ENCODE results near the gene MEIS1. TPM values are rescaled to one million over a fixed set of nuclear protein-coding genes. Genes with fewer than 3 reads are reported as not detected.

MEIS1 gene
- total and polyA plus RNA-seq, 2 donors (not counting 1 experiment from before 2014, with no cell fraction given) = 0.03 TPM; not detected in 1

GRCh38 chr2:66430505-66431273 lies 4.2 kb upstream of the MEIS1 start:
- Mint-ChIP-seq H3K4me3 (no peak overlapping the region), H3K27ac (no peak overlapping the region), H3K4me1 (peaks cover 32% of the 10 kb centered on the region), H3K9me3 (ENCODE audit: insufficient read depth) (no peaks in the 10 kb centered on the region), H3K27me3 (peaks cover 77% of the 10 kb centered on the region)
- Histone ChIP-seq H3K79me2 (ENCODE audit: control insufficient read depth, insufficient read depth, low read length) (no peaks in the 10 kb centered on the region), H3K27ac (ENCODE audit: low read length in 2 of 2) (no peak overlapping the region), H3K4me2 (replicated peaks; ENCODE audit: low read depth, low read length, poor library complexity, severe bottlenecking) (no peak overlapping the region), H3K4me3 (ENCODE audit: control extremely low read depth in 1 of 5, extremely low read depth in 1 of 5, insufficient read depth in 1 of 5, low read depth in 2 of 5, low read length in 4 of 5) (no peak overlapping the region), H3K4me1 (ENCODE audit: control insufficient read depth in 2 of 2, insufficient read depth in 2 of 2, low read length in 2 of 2) (peaks cover 30 to 31% of the 10 kb centered on the region in 2 donors), H3K36me3 (replicated peaks in 1 of 2; ENCODE audit: control extremely low read depth in 1 of 2, control insufficient read depth in 1 of 2, extremely low read depth in 1 of 2, insufficient read depth in 2 of 2, low read length in 1 of 2) (no peaks in the 10 kb centered on the region), H4K20me1 (ENCODE audit: control insufficient read depth, insufficient read depth, low read length, poor library complexity, severe bottlenecking) (no peaks in the 10 kb centered on the region), H2AFZ (ENCODE audit: insufficient read depth, low read depth, low read length, poor library complexity, severe bottlenecking) (no peak overlapping the region), H3K9me3 (ENCODE audit: control extremely low read depth in 1 of 3, control insufficient read depth in 2 of 3, insufficient read depth in 1 of 3, low read length in 2 of 3) (peaks cover 0 to 15% (median 0%) of the 10 kb centered on the region in 3 donors), H3K27me3 (replicated peaks in 1 of 4; ENCODE audit: control extremely low read depth in 1 of 4, control insufficient read depth in 3 of 4, insufficient read depth in 4 of 4, low read length in 3 of 4) (peaks cover 0 to 58% (median 32%) of the 10 kb centered on the region in 4 experiments), H3K9ac (ENCODE audit: low read length) (no peak overlapping the region)
- POLR2A ChIA-PET = no interaction called here
- 78% methylated on average over 6 of the region's 9 CpGs for WGBS (ENCODE audit: insufficient coverage)
- intact Hi-C loops (cut with micrococcal nuclease) = no loop called here
- CTCF ChIA-PET = no interaction called here
- ATAC-seq (ENCODE audit: low read depth) (no peak), DNase-seq (no peak)
- TF ChIP-seq EZH2 (IDR thresholded peaks at IDR 0.05; ENCODE audit: borderline replicate concordance, insufficient read depth, low read depth, low read length, poor library complexity, severe bottlenecking) = no peak
- TF ChIP-seq, protein P1, sequence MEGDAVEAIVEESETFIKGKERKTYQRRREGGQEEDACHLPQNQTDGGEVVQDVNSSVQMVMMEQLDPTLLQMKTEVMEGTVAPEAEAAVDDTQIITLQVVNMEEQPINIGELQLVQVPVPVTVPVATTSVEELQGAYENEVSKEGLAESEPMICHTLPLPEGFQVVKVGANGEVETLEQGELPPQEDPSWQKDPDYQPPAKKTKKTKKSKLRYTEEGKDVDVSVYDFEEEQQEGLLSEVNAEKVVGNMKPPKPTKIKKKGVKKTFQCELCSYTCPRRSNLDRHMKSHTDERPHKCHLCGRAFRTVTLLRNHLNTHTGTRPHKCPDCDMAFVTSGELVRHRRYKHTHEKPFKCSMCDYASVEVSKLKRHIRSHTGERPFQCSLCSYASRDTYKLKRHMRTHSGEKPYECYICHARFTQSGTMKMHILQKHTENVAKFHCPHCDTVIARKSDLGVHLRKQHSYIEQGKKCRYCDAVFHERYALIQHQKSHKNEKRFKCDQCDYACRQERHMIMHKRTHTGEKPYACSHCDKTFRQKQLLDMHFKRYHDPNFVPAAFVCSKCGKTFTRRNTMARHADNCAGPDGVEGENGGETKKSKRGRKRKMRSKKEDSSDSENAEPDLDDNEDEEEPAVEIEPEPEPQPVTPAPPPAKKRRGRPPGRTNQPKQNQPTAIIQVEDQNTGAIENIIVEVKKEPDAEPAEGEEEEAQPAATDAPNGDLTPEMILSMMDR (IDR thresholded peaks at IDR 0.05) = no peak

GRCh38 chr2:66431274-66431642 lies 3.7 kb upstream of the MEIS1 start:
- no peak overlapping the region for H3K4me3 Mint-ChIP-seq
- no peak for ATAC-seq (ENCODE audit: low read depth)

More at GRCh38 chr2:66431274-66431642, 3.7 kb upstream of the MEIS1 start:
- no peak overlapping the region for H3K4me3 ChIP-seq (ENCODE audit: control extremely low read depth in 1 of 5, extremely low read depth in 1 of 5, insufficient read depth in 1 of 5, low read depth in 2 of 5, low read length in 4 of 5)
- H3K9ac ChIP-seq (ENCODE audit: low read length) = no peak overlapping the region
- H3K27me3 Mint-ChIP-seq = peaks cover 80% of the 10 kb centered on the region
- H3K27me3 ChIP-seq (replicated peaks in 1 of 4; ENCODE audit: control extremely low read depth in 1 of 4, control insufficient read depth in 3 of 4, insufficient read depth in 4 of 4, low read length in 3 of 4) = peaks cover 0 to 54% (median 33%) of the 10 kb centered on the region in 4 experiments
- H3K4me1 ChIP-seq (ENCODE audit: control insufficient read depth in 2 of 2, insufficient read depth in 2 of 2, low read length in 2 of 2) = peaks cover 30 to 34% of the 10 kb centered on the region in 2 donors
- intact Hi-C loops (cut with micrococcal nuclease) = no loop called here
- peaks cover 33% of the 10 kb centered on the region for H3K4me1 Mint-ChIP-seq
- H3K9me3 Mint-ChIP-seq (ENCODE audit: insufficient read depth) = no peaks in the 10 kb centered on the region
- no peak overlapping the region for H3K4me2 ChIP-seq (replicated peaks; ENCODE audit: low read depth, low read length, poor library complexity, severe bottlenecking)
- no peaks in the 10 kb centered on the region for H3K79me2 ChIP-seq (ENCODE audit: control insufficient read depth, insufficient read depth, low read length)
- no peaks in the 10 kb centered on the region for H4K20me1 ChIP-seq (ENCODE audit: control insufficient read depth, insufficient read depth, low read length, poor library complexity, severe bottlenecking)
- H3K9me3 ChIP-seq (ENCODE audit: control extremely low read depth in 1 of 3, control insufficient read depth in 2 of 3, insufficient read depth in 1 of 3, low read length in 2 of 3) = peaks cover 0 to 15% (median 0%) of the 10 kb centered on the region in 3 donors
- no peak for TF ChIP-seq EZH2 (IDR thresholded peaks at IDR 0.05; ENCODE audit: borderline replicate concordance, insufficient read depth, low read depth, low read length, poor library complexity, severe bottlenecking)
- TF ChIP-seq, protein P1 (IDR thresholded peaks at IDR 0.05) = no peak
- H3K36me3 ChIP-seq (replicated peaks in 1 of 2; ENCODE audit: control extremely low read depth in 1 of 2, control insufficient read depth in 1 of 2, extremely low read depth in 1 of 2, insufficient read depth in 2 of 2, low read length in 1 of 2) = no peaks in the 10 kb centered on the region
- H2AFZ ChIP-seq (ENCODE audit: insufficient read depth, low read depth, low read length, poor library complexity, severe bottlenecking) = no peak overlapping the region
- H3K27ac ChIP-seq (ENCODE audit: low read length in 2 of 2) = no peak overlapping the region
- ChIA-PET POLR2A (no interaction called here), CTCF (no interaction called here)
- no peak for DNase-seq
- no peak overlapping the region for H3K27ac Mint-ChIP-seq

All from B cell (primary cell).